ENCODE measurements around the gene HNF1B.

The HNF1B gene

DNA sequence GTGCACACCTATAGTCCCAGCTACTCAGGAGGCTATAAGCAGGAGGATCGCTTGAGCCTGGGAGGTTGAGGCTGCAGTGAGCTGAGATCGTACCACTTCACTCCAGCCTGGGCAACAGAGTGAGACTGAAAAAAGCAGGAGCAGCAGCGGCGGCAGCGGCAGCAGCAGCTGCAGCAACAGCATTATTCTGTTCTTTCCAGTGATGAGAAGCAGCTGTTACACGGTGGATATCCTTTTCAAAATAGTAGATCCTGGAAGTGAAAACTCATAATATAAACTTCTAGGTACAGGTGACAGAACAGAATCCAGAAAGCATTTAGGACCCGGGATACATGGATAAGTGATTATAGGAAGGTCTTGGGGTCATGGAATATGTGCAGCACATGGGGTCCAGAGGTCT, 17.8 kb upstream of the HNF1B start:
- DNase-seq (ENCODE audit: insufficient read length, low spot score) (no peak), FAIRE-seq (no peak)

DNA sequence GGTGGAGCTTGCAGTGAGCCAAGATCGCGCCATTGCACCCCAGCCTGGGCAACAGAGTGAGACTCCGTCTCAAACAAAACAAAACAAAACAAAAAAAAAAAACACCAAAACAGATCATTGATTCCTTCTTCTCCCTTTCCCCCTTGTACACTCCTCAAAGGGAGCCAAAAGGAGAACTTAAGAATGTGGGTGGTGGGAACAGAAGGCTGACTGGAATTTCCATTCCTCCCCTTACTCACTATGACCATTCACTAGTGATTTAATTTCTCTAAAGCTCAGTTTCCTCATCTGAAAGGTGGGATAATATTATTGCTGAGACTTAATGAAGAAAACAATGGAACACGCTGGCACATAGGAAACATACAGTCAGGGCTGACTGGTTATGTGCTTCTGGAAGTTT, 17.1 kb upstream of the HNF1B start:
- FAIRE-seq (no peak), DNase-seq (ENCODE audit: insufficient read length, low spot score) (no peak)

DNA sequence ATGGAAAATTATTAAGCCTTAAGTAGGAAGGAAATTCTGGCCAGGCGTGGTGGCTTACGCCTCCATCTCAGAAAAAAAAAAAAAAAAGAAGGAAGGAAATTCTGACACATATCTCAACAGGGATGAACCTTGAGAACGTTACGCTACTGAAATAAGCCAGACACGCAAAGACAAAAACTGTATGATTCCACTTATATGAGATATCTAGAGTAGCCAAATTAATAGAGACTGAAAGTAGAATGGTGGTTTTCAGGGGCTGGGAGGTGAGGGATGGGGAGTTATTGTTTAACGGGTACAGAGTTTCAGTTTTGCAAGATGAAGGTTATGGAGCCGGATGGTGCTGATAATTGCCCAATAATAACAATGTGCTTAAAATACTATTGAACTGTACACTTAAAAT, 16.2 kb upstream of the HNF1B start:
- FAIRE-seq (no peak), DNase-seq (ENCODE audit: insufficient read length, low spot score) (no peak)

DNA sequence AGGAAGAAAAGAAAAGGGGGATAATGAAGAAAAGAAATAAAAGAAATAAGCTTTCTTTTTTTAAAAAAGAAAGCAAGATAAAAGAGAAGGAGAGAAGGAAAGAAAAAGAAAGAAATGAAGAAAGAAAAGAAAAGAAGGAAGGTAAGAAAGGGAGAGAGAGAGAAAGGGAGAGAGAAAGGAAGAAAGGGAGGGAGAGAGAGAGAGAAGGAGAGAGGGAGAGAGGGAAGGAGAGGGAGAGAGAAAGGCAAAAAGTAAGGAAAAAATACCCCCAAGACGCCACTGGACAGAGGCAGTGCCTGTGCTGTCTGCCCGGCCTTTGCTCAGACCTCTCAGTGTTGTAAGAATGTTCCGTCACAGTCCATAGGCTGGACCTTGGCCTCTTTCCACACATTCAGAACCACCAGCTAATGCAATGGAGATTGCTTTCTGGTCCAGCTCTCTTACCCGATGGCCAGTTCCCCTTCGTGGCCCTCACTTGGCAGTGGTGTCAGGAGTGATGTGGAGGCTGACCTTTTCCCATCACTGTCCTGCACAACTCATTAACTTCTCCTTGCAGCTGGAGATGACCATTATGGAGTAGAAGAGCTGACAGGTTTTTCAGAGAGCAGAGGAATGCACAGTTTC, 14.3 kb upstream of the HNF1B start:
- no peak for DNase-seq (ENCODE audit: insufficient read length, low spot score)
- FAIRE-seq = no peak

DNA sequence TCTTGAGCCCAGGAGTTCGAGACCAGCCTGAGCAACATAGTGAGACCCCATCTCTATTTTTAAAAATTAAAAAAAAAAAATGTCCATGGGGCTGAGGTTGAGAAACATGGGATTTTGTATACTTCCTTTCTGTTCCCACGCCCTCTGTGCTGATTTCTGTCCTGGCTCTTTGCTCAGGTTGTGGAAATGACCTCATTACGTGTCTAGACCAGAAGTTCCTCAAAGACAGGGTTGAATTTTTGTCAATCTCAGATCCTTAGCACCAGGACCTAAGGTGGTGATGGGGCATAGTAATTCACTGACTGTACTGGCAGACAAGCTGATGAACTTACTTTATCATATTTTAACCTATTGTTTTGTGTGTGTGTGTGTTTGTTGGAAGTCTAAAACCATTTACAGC, 11.2 kb upstream of the HNF1B start:
- DNase-seq (ENCODE audit: insufficient read length, low spot score) = no peak
- FAIRE-seq = no peak

DNA sequence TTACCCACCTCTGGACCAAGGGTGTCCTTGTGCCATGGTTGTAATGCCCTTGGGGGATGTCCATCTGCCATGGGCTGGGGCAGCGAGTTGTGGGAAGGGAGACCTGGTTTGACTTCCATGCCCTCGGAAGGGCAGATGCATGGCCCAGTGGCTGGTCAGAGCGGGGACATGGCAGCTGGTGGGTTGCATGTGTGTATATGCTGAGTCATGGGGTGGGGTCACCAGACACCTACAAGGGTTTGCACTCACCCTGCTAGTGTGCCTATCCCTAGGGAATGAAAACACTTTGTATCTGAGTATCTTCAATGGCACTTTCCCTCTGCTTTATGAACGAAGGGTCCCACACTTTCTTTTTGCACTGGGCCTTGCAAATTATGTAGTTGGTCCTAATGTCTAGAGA, 10.6 kb upstream of the HNF1B start:
- DNase-seq (ENCODE audit: insufficient read length, low spot score) (no peak), FAIRE-seq (no peak)

DNA sequence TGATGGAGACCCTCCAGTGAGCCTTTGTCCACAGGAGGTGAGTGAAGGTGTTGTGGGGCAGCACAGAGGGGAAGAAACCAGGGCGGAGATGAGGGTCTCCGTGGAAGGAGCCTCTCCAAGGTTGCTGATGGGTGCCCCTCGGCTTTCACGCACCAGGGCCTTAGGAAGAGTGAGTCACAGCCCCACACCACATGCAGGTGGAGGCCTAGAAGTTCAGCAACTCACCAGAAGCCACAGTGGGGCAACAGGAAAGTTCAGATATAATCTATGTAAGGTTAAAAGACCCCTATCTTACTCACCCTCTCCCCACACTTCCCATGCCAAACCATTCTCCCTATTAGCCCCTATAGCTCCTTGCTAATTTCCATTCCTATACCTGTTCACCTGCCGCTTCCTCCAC, 9.5 kb upstream of the HNF1B start:
- FAIRE-seq (no peak), DNase-seq (ENCODE audit: insufficient read length, low spot score) (no peak)

DNA sequence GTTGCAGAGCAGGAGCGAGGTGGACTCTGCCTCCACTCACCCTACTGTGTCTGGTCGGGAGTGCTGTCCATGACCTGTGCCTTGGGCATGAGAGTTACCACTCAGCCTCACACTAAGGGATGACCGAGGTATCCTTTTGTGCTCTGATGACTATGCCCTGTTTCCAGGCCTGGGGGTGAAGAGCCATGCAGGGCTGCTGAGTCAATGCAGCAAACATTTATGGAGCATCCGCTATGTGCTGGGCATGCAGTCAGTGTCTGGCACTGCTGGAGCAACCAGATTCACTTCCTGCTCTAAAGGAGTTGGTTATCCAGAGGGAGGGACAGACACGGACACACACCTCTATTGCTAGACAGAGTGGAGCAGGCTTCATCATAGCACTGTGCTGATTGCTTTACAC, 7.6 kb upstream of the HNF1B start:
- no peak for FAIRE-seq

DNA sequence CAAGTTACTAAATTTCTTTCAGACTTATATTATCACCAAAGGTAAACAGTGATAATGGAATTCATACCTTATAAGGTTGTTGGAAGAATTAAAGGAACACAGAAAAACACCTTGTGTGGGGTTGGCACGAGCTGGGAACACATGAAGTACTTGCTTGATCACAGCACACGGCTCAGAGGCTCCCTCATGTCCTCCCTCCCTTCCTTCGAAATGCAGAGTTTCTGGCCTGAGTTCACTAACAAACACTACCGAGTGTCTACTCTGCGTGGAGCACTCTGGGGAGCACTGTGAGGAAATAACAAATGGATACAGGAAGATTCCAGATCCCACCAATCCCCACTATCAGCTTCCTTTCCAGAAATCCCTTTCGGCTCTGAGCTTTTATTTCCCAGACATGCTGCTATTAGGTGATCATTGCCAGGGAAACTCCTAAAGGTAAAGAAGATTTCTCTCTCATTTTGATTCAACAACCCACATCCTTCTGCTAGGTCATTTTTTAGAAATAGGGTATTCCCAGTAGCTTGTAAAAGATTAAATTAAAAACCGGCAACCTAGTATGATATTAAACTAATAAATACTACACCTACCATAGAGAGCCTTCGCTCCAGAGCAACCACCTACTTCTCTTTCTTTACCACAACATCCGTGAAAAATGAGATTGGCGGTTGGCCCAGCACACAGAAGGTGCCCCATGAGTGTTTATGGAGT, 6.1 kb upstream of the HNF1B start:
- DNase-seq (ENCODE audit: insufficient read length, low spot score) = no peak
- no peak for FAIRE-seq

More for the DNA sequence above, 7.6 kb upstream of the HNF1B start:
- no peak for DNase-seq (ENCODE audit: insufficient read length, low spot score)

DNA sequence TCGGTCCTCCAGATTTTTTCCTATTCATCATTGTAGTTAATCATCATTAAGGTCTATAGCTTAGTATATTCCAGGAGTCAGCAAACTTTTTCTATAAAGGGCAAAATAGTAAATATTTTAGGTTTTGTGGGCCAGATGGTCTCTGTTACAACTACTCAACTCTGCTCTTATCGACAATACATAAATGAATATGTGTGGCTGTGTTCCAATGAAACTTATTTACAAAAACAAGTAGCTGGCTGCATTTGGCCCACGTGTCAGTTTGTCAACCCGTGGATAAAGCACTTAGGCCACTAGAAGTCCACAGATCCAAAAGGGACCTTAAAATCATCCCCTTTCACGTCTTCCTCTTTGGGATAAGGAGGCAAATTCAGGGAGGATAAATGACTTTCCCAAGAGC, 5.4 kb upstream of the HNF1B start:
- FAIRE-seq (no peak), DNase-seq (ENCODE audit: insufficient read length, low spot score) (no peak)

DNA sequence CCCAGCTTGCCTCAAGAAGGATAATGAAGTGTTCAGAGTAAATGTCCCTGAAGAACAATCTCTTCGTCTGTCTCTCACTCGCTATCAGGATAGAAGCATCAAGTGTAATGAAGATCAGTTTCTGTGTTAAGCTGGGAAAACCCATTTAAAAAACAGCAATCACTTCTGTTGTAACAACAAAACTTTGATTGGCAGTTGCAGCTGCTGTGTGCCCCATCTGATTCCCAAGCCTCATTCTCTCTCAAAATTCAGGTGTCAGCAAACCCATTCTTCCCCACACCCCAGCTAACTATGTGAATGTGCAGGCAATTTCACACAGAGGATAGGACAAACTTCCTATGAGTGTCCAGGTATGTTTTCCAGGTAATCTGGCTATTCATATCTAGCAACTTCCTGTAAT, 2.4 kb upstream of the HNF1B start:
- FAIRE-seq = no peak
- no peak for DNase-seq (ENCODE audit: insufficient read length, low spot score)

GRCh38 chr17:37746617-37747016, 1.8 kb upstream of the HNF1B start:
- DNase-seq (ENCODE audit: insufficient read length, low spot score) (no peak), FAIRE-seq (no peak)

DNA sequence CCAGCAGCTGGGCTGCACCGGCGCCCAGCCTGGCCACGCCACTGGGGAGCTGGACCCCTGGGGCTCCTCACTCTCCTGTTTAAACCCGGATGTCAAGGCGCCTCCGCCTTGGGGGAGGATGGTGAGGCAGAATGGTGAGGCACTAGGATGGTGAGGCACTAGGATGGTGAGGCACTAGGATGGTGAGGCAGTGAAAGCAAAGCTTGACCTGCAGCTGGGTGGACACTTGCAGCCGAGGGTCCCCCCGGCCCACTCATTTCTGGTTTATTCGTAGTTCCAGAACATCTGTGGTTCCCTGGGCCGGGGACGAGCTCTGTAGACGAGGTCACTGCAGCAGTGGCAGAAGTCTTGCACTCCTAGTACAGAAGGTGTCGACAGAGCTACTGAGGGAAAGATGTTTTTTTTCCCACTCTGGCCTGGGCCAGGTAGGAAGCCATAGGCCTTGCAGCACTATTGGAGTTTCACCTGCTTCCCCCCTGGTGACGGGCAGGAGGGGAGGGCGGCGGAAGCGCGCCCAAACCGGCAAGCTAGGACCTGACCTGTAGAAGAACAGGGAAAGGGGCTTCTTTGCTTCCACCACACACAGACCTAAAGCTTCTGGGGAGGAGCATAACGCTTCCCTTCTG, 1.1 kb upstream of the HNF1B start:
- FAIRE-seq (no peak), DNase-seq (ENCODE audit: insufficient read length, low spot score) (no peak)

GRCh38 chr17:37744633-37744927, 279 bp downstream of the HNF1B start:
- FAIRE-seq (no peak), DNase-seq (ENCODE audit: insufficient read length, low spot score) (no peak)

DNA sequence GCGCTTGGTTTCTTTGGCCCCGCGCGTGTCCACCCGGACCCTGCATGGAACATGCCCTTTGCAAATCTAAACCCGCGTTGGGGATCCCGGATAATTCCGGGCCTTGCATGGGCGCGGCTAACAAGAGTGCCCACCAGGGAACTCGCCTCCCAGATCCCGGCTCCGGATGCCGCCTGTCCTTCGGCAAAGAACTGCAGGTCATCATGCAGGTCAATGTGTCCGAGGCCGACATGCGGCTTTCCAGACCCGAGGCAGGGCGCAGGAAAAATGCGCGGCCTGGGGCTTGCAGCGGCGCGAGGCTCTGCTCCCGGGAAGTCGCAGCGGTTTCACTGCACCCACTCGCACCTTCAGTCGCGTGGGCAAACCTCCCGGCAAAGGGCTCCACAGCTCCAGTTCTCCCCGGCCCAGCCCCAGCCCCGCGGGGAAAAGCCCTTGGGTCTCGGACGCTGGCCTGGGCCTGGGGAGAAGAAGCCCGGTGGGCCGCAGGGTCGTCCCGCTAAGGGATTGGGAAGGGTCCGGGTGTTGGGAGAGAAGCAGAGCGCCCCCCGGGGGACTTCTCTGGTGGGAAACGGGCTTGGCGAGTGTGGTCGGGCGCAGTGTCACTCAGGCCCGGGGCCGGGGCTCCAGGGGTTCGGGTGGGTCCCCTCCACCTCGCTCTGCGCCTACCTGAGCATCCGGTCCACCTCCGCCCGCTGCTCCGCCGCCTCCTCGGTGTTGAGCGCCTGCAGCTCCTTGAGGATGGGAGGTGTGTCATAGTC, 805 bp downstream of the HNF1B start:
- no peak for FAIRE-seq
- DNase-seq (ENCODE audit: insufficient read length, low spot score) = peak; percentile 20

DNA sequence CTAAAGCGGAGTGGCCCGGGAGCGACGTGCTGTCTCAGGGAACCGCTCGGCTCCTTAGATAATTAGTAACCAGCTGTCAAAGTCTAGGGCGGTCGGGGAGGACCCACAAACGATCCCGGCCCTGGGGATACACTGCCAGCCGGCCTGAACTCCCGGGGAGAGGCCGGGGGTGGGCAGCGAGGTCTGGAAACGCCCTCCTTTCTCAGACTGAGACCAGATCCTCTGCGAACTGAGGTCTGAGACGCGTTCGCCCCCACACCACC, 1.3 kb downstream of the HNF1B start:
- DNase-seq (ENCODE audit: insufficient read length, low spot score) (peak; percentile 56), FAIRE-seq (no peak)

GRCh38 chr17:37742762-37743611, 1.9 kb downstream of the HNF1B start:
- peak; percentile 32 for DNase-seq (ENCODE audit: insufficient read length, low spot score)
- no peak for FAIRE-seq

DNA sequence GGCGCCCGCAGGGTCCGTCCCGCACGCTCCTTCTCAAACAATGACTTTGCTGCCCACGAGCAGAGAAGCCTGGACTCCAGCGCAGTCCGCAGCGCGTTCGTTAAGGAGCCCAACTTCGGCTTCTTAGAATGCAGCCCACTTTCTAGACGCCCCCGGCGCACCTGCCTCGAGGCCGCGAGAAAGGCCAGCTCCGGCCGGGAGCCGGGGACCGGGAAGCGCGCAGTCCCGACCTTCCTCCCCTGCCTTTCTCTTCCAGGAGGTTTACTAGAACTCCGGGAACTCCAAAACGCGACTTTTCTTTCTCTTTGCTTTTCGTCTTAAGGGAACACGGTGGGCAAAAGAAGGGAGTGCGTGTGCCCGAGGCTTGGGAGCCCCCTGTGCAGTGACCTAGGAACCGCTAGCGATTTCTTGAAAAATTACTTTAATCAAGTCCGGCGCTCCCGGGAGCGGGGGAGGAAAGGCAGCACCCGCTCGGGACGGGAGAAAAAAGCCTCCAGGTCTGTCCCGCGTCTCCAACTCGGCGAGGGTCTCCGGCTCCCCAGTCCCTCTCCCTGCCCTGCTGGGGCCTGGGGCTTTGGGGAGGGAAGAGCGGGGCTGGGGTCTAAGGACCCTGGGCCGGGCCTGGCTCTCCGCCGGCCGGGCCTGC, 2.6 kb downstream of the HNF1B start:
- DNase-seq (ENCODE audit: insufficient read length, low spot score) (no peak), FAIRE-seq (no peak)

GRCh38 chr17:37741341-37742115, 3.3 kb downstream of the HNF1B start:
- no peak for FAIRE-seq
- DNase-seq (ENCODE audit: insufficient read length, low spot score) = no peak

DNA sequence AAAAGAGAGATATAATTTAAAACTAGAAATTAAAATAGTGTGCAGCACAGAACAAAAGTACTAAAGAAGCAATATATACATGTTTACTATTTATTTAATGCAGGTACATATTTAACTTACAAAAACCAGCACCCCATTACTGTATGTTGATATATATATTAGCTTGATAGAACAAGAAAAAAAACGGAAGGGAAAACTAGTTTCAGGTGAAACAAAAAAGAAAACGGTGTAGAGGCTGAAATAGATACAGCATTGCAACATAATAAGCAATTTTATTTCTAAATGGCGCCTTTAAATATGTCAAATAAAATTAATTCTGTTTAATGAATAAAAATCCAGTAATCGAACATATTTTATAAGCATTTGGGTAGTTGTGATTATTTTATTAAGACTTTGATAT, 3.9 kb downstream of the HNF1B start:
- DNase-seq (ENCODE audit: insufficient read length, low spot score) (no peak), FAIRE-seq (no peak)

Measured in GM19239 (cell line).